Fibroblast of the conjunctiva (primary cell): ENCODE measurements around the gene LCN2.
"Not testable (repeated sequence)": the region's sequence is repeated elsewhere in the genome, so short reads cannot be mapped to it uniquely, and the experiment has no call there.

Experiments used
- DNase-seq: peaks from one replicate; pipeline ENCODE4 v3.0.0-alpha.2; 2010; ENCODE audit warnings: low read depth

LCN2 gene

DNA sequence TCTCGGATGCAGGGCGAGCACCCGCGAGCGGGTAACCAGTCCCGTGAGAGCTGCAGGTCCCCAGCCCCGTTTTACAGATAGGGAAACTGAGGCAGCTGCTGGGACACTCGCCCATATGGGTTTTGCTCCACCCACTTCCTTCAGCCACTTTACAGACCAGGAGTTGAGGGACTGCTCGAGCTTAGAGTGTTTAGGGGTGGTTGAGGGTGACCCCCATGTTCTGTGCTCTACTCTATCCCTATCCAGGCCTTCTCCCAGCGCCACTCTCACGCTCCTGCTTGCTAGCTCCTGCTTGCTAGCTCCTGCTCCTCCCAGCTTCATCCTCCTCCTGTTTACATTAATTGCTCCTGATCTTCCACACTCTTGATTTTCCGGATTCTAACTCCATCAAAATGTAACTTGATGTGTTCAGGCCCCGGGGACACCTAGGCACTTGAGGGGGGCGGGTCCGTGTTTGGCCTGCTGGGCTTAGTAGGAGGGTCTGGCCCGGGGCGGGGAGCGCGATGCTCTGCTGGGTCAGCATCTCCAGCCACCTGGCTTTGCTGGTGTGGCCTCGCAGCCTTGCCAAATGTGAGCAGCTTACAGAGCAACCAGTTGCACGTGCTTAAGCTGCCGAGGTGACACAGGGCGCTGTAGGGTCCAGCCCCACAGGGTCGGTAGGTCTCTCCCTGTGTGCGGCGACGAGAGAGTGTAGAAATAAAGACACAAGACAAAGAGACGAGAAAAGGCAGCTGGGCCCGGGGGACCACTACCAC lies 20.2 kb upstream of the LCN2 start:
- no peak for DNase-seq

DNA sequence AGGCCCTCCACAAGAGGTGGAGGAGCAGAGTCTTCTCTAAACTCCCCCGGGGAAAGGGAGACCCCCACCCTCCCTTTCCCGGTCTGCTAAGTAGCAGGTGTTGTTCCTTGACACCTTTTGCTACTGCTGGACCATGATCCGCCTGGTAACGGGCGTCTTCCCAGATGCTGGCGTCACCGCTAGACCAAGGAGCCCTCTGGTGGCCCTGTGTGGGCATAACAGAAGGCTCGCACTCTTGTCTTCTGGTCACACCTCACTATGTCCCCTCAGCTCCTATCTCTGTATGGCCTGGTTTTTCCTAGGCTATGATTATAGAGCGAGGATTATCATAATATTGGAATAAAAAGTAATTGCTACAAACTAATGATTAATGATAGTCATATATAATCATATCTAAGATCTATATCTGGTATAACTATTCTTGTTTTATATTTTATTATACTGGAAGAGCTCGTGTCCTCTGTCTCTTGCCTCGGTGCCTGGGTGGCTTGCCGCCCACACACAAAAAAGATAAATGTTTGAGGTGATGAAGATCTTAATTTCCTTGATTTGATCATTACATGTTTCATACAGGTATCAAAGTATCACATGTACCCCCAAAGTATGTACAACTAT lies 19.2 kb upstream of the LCN2 start:
- not testable (repeated sequence) for DNase-seq

GRCh38 chr9:128130651-128131050 lies 18.6 kb upstream of the LCN2 start:
- DNase-seq, result not testable (repeated sequence)

- not testable (repeated sequence) for DNase-seq
These were observed 17.9 kb upstream of the LCN2 start for GRCh38 chr9:128131346-128131745.

GRCh38 chr9:128132139-128132538 lies 17.1 kb upstream of the LCN2 start:
- not testable (repeated sequence) for DNase-seq

- not testable (repeated sequence) for DNase-seq
These were observed 13.7 kb upstream of the LCN2 start for GRCh38 chr9:128135561-128135960.

GRCh38 chr9:128136816-128137793 lies 12.1 kb upstream of the LCN2 start:
- DNase-seq, result no peak

DNA sequence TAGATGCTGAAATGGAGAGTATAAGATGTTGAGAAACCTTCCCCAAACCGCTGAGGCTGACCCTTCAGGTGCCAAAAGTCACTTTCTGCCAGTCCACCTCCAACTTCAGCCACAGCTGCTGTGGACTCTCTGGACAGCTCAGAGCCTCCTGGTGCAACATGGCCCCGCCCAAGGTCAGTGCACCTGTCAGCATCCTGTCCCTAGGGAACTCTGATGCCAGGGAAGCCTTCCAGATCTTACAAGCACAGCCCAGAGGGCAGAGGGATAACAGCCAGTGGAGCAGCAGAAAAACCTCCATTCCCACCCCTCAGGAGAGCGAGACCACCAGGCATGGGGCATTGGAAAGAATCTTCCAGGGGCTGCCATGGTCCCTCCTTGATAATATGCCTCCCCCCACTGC lies 11.3 kb upstream of the LCN2 start:
- DNase-seq, result no peak

DNA sequence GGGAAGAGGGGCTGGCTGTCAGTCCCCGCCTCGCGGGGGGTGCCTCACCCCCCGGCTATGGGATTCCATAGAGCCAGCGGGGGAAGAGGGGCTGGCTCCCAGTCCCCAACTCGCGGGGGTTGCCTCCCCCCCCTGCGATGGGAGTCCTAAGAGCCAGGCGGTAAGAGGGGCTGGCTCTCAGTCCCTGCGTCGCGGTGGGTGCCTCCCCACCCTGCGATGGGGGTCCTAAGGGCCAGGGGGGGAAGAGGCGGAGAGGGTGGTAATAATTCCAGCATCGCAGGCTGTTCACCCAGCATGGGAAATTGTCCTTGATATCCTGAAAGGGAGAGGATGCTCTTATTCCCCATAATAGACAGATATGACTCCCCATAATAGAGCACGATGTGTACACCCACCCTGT lies 9.6 kb upstream of the LCN2 start:
- no peak for DNase-seq

GRCh38 chr9:128141604-128142003 lies 7.6 kb upstream of the LCN2 start:
- no peak for DNase-seq

- no peak for DNase-seq
These were observed 7.2 kb upstream of the LCN2 start for GRCh38 chr9:128142061-128142460.

DNA sequence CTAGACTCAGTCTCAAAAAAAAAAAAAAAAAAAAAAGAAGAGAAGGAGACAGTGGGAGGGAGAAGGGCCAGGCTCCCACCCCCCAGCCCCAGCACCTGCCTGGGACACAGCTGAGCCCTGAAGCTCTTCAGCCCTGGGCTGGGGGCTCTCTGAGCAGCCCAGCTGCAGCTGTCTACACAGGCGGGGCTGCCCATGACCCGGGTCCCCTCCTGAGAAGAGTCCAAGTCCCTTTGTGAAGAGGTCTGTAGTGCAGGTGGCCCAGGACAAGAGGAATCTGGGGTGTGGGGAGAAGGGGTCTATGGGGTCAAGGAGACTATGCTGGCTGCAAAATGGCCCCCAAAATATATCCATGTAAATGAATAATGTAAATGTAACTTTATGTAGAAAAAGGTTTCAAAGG lies 6.7 kb upstream of the LCN2 start:
- no peak for DNase-seq

DNA sequence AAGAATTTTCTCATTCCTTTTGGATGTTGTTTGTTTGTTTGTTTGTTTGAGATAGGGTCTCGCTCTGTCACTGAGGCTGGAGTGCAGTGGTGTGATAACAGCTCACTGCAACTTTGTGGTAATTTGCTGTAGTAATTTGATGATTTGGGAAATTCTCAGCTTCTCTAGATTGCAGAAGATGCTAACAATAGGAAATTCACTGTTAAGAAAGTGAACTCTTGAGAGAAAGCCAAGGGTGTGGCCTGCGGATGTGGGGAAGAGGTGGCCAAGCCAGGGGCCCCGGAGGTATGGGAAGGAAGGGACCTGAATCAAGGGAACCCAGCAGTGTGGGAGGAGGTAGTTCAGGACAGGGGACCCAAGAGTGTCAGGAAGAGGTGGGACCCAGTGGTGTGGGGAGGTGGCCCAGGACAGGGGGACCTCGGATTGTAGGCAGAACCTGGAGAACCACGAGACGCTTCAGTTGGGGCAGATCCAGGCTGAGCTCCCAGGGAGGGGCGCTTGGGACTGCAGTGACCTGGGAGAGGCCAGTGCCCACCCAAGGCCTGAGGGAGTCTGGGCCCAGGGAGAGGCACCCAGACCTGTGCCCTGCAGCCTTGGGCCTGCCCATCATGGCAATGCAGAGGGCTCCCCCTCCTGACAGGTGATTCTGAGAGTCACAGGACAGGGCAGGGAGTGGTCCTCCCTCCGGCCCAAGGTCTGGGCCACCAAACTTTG lies 5.6 kb upstream of the LCN2 start:
- DNase-seq, result no peak

- DNase-seq, result no peak
These were observed 4.7 kb upstream of the LCN2 start for GRCh38 chr9:128144239-128145181.

DNA sequence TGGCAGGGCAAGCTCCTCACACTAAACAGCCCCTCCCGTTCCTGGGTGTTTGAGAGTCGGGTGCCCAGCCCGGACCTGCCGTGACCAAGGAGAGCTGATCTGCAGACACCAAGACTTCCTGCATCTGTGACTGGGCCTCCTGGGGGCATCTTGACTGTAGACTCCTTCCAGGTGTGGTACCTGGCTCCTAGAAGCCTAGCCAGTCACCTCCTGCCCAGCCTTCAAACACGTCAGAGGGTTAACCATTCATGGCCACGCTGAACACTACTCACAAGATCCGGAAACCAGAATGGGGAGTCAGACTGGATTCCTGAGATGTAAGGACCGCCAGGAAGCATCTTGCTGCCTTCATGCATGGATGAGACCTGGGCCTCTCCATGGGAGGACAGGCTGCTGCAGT lies 3.7 kb upstream of the LCN2 start:
- DNase-seq, result no peak

DNA sequence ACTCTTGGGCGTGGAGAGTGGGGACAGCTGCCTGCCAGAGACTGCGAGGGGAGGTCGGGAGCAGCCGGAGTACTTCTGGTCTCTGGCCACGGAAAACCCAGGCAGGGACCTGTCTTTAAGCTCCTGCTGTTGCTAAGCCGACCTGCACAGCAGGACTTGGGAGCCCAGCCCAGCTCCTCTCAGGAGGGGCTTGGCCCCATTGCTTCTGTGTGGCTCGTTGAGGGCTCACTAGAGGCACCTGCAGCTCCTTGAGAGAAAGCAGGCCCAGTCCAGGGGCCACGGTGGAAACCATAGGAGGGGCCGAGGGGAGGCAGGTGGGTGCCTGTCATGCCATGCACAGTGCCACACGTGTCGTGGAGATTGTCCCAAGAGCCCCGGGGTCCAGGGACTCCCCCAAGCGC lies 3.3 kb upstream of the LCN2 start:
- DNase-seq, result no peak

DNA sequence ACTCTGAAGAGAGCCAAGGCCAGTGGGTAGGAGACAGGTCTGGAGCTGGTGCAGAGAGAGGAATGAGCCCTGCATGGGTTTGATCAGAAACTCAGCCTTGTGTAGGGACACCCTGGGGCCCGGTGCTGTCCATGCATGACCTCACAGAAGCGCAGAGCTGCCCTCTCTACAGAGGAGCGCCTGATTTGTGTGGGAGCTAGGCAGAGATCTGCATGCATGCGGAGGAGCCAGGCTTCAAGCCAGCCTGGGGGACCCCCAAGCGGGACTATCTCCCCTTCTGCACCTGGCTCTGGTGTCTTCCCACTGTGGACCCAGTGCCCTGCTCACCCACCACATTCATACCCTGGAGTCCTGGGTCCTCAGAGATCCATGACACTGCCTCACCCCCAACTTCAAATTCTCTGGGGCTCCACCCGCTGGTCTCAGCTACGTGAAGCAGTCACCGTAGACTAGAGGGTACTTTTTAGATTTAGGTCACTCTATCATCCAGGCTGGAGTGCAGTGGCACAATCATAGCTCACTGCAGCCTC lies 2.6 kb upstream of the LCN2 start:
- DNase-seq, result no peak

DNA sequence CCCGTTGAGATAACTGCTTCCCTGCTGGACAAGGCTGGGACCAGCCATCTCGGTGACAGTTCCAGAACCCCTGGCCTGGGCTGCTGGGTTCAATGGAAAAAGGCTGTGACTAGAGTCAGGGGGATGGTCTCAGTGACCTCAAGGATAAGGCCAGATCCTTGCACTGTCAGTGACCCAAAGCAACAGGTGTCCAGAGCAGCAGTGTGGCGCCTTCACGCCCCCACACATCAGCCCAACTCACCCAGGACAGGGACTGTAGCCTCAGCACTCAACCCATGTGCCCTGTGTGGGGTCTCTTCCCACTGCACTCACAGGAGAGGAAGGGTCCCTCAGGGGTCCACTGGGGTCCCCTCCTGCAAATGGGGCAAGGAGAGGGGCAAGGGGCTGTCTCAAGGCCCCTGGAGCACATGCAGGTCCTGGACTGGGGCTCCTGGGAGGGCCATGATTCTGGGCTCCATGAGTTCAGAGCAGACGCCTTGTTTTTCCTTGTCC lies 698 bp upstream of the LCN2 start:
- no peak for DNase-seq

GRCh38 chr9:128149951-128150593 lies 819 bp downstream of the LCN2 start:
- no peak for DNase-seq
